Stimulated activated CD4-positive, alpha-beta T cell treated with anti-CD3 and anti-CD28 coated beads, Interleukin-1b, Interleukin-23, amount 100 ng/mL, for 24 hours (primary cell): Measurements from ENCODE around the gene AGER.
A peak's percentile ranks its signal among the peaks of the same experiment; 100 is the strongest.
"Not testable (repeated sequence)": the region's sequence is repeated elsewhere in the genome, so short reads cannot be mapped to it uniquely, and the experiment has no call there.

Source experiments
- DNase-seq, 4 experiments: peaks; one replicate each; pipeline ENCODE4 v3.0.0-alpha.2; 2020; ENCODE audit warnings: low read depth in 4 of 4, low spot score in 1 of 4

Gene AGER

GRCh38 chr6:32200711-32201475 is 16.8 kb upstream of the AGER start:
- no peak for DNase-seq

DNA sequence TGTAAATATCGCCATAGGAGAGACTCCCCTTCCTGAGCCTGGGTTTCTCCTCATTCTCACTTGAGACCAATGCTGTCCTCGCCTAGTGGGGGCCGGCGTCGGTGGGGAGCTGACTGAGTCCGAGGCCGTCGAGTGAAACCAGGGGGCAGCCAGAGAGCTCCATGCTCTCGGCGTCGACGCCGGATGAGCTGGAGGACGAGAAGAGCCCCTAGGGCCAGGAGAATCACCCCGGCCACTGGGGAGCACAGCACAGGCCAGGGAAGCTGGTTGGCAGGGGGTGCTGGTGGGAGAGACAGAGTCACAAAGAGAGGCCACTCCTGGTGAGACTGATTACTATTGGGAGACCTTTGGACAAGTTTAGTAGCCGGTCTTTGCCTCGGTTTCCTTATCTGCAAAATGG is 14.8 kb upstream of the AGER start:
- DNase-seq: no peak

GRCh38 chr6:32198345-32198696 is 14.3 kb upstream of the AGER start:
- DNase-seq: no peak

GRCh38 chr6:32196682-32197616 is 12.9 kb upstream of the AGER start:
- DNase-seq: no peak

DNA sequence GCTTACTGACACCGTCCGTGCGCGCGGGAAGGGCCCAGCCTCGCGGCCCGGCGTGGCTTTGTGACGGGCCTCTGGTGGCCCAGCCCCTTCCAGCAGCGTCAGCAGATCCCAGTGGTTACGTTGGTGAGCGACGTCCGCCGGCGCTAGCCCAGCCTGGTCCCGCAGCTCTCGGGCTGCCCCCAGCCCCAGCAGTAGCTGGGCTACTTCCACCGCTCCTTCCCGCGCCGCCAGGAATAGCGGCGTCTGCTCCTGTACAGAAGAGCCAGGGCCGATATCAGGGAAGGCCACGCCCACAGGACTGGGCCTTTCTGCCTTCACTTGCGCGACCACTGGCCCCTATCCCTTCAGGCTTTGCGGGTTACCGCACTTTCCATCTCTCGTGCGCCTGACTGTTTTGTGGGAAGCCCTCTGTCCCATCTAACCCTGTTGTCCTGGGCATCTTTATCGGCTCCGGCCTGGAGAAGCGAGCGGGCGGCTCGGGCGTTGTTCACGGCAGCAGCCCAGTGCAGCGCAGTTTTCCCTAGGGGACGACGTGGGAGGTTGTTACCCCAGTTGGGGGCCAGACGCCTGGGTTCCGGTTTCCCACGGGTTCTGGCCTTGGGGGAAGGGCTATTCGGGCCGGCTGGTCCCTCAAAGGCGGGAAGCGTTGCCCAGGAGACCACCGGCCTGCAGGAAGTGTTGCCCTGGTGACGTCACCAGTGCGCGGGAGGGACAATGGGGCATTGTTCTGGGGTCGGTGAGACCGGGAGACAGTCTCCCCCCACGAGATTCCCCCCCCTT is 12.0 kb upstream of the AGER start:
- DNase-seq: peak in 2 of 4 experiments; percentile 43 to 62

- peak; percentile 100 for DNase-seq
Observed at GRCh38 chr6:32195652-32195901, 11.5 kb upstream of the AGER start.

DNA sequence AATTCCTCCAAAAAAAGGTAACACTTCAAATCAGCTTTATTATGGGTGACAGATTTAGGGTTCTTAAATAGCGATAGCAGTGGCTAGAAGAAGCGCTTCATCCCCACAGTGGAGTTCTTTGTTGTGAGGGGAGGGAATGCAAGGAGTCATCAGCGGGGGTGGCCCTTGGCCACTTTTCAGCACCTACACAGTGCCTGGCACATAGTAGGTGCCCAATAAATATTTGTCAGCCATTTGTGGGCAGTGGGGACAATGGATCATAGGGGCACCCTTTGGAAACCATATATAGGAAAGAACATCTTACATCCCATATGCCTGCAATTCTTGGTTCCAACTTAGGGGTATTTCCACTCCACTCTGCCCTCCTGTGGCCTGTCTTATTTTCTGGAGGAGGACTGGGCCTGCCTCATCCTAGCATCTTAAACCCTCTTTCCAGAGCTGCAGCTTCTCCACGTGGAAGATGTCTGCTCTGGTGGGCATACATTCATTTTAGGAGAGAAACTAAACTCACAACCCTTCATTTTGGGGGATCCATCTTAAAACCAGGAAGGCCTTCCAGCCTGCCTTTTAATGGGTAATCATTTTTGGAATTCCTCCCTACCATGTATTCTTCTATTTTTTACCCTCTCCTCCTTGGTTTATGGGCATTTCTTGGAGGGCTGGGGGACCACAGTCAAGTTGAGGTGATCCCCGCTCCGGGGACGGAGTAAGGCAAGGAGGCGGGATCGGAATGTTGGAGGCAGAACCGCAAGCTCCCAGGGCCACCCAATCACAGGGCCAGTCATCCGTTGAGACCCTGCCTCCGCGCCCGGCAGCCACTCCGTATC is 11.0 kb upstream of the AGER start:
- DNase-seq: no peak

GRCh38 chr6:32194388-32194787 is 10.3 kb upstream of the AGER start:
- DNase-seq: no peak

DNA sequence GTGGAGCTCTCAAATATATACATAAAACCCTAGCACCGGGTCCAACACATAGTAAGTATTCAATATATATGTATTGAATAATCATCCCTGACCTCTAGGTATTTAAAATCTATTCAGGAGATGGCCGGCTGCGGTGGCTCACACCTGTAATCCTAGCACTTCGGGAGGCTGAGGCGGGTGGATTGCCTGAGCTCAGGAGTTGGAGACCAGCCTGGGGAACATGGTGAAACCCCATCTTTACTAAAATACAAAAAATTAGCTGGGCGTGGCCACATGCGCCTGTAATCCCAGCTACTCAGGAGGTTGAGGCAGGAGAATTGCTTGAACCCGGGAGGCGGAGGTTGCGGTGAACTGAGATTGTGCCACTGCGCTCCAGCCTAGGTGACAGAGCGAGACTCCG is 9.0 kb upstream of the AGER start:
- not testable (repeated sequence) for DNase-seq

- peak in 1 of 4 experiments; percentile 47 for DNase-seq
Observed at GRCh38 chr6:32192608-32193039, 8.6 kb upstream of the AGER start, which contains the start of gene GPSM3. Gene GPSM3 (minus strand): TSS chr6:32192643. CDS start chr6:32192513, 130 bp downstream.

DNA sequence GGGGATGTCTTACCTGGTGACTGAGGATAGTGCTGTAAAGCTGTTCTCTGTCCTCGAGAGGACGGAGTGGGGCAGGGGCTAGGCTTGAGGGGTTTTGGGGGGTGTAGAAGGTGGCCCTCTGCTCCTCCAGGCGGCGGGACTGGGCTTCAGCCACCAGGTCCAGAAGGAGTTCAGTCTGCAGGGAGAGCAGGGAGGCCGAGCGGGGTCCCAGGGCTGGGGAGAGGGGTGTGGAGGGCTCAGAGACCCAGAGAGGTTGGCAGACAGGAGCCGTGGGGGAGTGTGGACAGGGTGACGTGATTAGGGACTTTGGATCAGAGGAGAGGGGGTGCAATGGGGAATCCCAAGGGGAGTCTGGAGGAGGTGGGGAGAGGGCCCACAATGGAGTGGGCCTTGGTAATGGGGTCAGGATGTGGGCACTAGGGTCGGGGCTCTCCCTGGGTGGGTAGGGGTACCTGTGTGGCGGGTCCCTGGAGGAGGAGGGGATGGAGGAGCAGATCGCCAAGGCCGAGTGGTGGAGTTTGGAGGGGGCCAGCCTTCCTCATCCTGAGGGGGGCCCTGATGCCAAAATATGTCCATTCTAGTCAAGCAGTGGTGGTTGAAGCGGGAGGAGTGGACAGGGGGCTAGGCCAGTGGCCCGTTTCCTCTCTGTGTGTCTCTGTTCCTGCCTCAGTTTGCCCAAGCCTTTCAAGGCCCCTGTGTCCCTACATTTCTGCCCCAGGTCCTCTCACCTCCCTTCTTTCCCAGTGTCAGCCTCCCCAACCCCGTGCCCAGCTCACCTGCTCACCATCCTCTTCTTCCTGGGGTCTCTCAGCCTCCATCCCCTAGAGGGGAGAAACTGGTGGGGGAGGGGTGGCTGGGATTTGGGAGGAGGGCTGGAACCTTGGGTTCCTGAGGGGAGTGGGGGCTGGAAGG is 7.9 kb upstream of the AGER start:
- no peak for DNase-seq

GRCh38 chr6:32190911-32191677 is 7.0 kb upstream of the AGER start:
- DNase-seq: no peak

DNA sequence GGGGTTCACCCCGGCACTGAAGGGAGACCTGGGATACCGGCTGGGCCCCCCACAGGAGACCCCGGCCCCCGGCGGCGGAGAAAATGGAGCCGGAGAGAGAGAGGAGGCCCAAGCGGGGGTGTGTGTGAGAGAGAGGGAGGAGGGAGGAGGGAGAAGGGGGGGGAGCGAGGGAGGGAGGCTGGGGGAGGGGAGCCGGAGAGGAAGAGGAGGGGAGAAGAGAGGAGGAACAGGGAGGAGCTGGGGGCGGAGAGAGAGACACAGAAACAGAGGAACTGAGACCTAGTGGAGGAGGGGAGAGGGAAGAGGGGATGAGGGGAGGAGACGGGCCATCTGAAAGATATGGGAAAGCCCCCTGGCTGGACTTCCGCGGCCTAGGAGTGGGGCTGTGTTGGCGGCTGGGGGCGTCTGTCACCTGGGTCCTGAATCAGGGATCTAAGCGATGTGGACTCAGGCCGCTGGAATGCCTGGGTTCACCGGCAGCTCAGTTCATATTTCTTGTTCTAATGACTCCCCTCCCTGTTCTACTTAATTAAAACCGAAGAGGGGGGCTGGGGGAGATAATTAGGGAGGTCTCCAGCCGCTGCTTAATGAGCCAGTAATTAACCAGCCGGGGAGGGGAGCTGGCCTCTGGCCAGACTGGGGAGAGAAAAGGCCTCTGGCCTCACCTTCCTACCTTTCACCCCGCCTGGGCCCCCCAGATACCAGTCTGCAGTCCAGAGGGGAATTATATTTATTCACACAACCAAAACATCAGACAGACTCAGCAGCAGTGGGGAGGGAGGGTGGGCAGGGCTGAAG is 6.2 kb upstream of the AGER start, which contains the start of gene PBX2:
Gene PBX2 (minus strand): TSS at position 149 of the 798 bp plus-strand sequence. CDS start 287 bp downstream, outside the sequence.
- peak; percentile 55 to 87 (median 77) for DNase-seq

GRCh38 chr6:32189742-32190053 is 5.6 kb upstream of the AGER start:
- DNase-seq: no peak

DNA sequence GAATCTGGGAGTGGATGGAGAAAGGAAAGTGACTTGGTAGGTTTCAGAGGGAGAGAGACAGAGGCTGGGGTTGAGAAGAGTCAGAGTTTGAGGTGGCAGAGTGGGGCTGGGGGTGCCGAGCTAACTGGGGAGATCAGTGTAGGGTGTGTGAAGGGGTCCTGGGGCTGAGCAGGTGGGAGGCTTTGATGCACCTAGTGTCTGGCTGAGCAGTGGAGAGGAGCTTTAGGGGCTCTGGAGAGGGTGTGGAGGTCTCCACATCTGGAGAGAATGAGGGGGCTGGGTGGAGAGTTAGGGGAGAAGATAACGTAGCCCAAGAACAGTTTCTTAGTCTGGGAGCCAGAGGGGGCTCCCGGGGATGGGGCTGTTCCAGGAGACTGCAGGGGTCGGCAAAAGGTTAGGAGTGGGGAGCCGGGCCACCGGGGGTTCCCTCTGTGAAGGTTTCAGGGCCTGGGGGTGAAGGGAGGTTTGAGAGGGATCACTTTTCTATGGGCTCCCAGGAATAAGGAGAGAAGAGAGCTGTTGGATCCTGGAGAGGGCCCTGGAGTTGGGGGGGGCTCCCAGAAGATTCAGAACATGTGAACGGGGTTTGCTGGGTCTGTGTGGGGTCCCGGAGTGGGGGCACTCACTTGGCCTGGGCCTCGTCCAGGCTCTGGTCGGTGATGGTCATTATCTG is 5.2 kb upstream of the AGER start:
- no peak for DNase-seq

GRCh38 chr6:32188381-32189068 is 4.5 kb upstream of the AGER start:
- DNase-seq: no peak
